Esophagus mucosa (tissue), 1 donor: ENCODE results near the gene SCGB1D2. TPM values are rescaled to one million over a fixed set of nuclear protein-coding genes. Genes with fewer than 3 reads are reported as not detected.
"Not testable (repeated sequence)": the region's sequence is repeated elsewhere in the genome, so short reads cannot be mapped to it uniquely, and the experiment has no call there.

Source experiments
- ATAC-seq: fragments of 200-7000 bp; cut with Tn5 transposase; one replicate; pipeline ENCODE4 v1.9.1; 2020
- total RNA-seq: library from RNA; stranded (reverse); gene quantifications from one replicate; pipeline ENCODE4 v1.2.4, GENCODE V29; 2023
- donor health status: DM: yes; HTN: yes; CAD: no.

SCGB1D2 gene, protein sequence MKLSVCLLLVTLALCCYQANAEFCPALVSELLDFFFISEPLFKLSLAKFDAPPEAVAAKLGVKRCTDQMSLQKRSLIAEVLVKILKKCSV
- total RNA-seq: 0.56 TPM

DNA sequence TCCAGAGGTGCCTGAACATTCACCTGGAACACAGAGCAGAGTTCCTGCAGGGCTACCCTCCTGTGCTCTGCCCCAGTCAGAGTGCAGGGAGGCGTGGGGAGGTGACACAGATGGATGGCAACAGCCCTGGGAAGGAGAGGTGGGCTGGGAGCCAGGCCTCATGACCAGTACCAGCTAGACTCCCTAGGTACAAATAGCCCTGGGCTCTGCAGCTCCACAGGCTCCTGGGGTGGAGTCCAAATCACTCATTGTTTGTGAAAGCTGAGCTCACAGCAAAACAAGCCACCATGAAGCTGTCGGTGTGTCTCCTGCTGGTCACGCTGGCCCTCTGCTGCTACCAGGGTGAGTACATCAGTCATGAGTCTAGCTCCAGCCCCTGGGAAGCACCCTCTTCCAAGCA, at the start of gene SCGB1D2:
Gene SCGB1D2 (plus strand): TSS at position 219 of the 400 bp plus-strand sequence. CDS start 69 bp downstream, at position 288.
- peak; percentile 83 for ATAC-seq

DNA sequence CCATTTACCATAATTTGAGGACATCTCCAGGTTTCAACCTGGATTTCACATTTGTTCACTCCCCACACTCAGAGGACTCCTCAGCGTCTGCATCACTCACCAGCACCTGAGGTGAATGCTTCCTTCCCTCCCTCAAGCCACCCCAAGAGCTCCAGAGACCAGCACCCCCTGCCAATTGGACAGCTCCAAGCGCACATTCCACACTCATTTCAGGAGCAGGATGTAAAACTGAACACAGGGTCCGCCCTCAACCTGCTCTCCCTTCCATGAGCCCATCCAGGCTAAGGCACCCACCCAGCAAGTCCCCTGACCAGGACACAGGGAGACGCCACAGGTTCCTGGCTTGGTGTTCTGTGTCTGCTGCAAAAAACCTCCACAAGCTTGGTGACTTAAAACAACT, 48.1 kb upstream of the SCGB1D2 start:
- no peak for ATAC-seq

- not testable (repeated sequence) for ATAC-seq
Observed at GRCh38 chr11:62195010-62195409, 47.0 kb upstream of the SCGB1D2 start.

DNA sequence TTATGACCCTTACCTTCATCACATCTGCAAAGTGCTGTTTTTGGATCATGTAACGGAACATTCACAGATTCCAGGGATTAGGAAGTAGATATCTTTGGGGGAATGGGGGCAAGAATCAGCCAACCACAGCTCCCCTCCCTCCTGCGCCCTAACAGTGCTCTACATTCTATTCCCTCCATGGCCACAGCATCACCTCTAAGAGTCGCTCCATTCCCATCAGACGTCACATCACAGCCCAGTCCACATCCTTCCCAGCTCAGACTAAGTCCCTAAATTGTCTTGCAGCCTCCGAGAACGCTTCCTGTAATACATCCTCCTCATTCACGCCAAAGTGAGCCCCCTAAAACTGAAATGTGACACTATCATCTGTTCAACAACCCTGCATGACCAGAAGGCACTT, 46.1 kb upstream of the SCGB1D2 start:
- ATAC-seq: no peak

DNA sequence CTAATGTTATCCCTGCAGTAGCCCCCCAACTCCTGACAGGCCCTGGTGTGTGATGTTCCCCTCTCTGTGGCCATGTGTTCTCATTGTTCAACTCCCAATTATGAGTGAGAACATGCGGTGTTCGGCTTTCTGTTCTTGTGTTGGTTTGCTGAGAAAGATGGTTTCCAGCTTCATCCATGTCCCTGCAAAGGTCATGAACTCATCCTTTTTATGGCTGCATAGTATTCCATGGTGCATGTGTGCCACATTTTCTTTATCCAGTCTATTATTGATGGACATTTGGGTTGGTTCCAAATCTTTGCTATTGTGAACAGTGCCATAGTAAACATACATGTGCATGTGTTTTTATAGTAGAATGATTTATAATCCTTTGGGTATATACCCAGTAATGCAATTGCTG, 44.6 kb upstream of the SCGB1D2 start:
- not testable (repeated sequence) for ATAC-seq

DNA sequence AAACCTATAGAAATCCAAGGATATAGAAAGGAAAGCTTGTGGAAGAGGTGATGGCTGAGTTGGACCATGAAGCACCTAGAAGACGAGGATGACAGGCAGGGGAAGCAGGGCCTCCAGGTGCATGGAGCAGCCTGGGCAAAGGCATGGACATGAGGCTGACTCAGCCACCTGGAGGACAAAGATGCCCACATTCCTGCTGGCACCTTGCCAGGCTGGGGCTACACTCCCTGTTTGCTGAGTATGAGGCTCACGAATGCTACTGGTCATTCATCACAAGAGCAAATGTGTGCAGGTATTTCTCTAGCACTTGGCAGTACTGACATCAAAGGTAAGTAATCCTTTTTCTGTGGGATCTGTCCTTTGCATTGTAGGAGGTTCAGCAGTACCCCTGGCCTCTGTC, 40.7 kb upstream of the SCGB1D2 start:
- ATAC-seq: no peak

GRCh38 chr11:62202910-62203309, 39.1 kb upstream of the SCGB1D2 start:
- ATAC-seq: no peak

DNA sequence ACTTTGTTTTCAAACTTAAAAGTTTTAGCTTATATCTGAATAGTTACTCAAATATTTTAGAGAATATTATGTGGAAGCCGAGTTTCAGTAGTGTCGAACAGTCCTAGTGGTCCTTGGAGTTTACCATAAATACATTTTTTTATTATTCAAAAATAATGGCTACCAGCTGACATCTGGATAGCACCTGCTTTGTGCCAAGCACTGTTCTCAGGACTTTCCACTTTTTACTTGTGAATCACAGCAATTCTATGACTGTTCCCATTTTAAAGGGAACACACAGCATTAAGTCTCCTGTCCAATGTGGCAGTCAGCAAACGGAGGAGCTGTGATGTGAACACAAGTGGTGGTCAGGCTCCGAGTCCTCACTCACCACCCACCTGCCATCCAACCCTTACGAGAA, 37.6 kb upstream of the SCGB1D2 start:
- ATAC-seq: no peak

DNA sequence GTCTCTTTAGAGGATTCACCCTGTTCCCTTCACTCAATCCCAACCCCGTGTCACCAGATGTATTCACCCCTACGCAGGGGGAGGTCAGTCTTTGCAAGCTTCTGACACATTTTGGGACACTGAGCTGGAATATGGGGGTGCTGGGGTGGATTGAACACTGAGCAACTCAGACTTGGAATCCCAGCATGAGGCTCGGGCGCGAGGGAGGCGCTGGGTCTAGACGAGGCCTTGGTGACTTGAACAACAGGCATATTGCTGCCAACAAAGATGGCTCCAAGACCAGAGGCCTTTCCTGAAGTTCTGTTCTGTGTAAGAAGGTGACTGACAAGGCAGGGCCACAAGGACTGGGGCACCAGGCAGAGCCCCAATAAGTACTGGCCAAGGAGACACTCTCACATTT, 36.6 kb upstream of the SCGB1D2 start:
- ATAC-seq: no peak

GRCh38 chr11:62206276-62207066, 35.6 kb upstream of the SCGB1D2 start:
- ATAC-seq: not testable (repeated sequence)

- ATAC-seq: no peak
Observed at GRCh38 chr11:62208785-62209144, 33.3 kb upstream of the SCGB1D2 start.

DNA sequence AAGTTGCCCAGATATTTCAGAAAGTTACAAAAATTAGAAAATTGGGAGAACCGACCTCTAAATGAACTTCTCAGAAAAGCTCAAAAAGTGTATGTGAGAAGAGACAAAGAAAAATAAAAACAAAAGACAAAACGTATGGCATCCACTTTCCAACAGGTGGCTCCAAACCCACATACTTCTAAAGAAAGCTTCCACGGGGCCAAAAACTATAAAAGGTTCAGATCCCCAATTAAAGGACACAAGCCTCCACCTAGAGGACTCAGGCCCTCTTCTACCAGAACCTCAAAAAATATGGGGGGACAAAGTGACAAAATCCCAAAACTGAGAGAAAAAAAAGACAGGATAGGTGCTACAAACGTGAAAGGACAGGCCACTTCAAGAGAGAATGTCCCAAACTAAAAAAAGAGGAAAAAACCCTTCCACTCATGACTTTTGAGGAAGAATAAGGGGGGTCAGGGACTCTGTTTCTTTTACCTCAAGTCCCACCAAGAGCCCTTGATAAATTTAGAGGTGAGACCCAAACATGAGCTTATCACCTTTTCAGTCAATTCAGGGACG, 24.8 kb upstream of the SCGB1D2 start:
- no peak for ATAC-seq

GRCh38 chr11:62221498-62221897, 20.5 kb upstream of the SCGB1D2 start:
- no peak for ATAC-seq

DNA sequence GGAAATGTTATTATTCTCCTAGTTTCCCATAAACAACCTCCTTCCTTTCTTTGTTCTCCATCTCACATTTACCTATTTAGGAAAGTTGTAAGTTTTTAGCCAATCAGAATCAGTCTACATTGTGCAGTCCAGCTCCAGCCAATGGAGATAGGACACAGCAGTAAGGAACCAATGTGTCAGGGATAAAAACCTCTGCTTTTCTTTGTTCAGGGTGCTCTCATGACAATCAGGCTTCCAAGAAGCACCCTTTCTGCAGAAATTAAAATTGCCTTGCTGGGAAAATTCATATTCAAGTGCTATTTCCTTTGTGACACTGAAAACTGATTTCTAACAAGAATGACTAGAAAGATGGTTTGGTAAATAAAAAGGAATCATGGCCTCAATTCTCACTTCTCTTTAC, 18.9 kb upstream of the SCGB1D2 start:
- ATAC-seq: no peak

DNA sequence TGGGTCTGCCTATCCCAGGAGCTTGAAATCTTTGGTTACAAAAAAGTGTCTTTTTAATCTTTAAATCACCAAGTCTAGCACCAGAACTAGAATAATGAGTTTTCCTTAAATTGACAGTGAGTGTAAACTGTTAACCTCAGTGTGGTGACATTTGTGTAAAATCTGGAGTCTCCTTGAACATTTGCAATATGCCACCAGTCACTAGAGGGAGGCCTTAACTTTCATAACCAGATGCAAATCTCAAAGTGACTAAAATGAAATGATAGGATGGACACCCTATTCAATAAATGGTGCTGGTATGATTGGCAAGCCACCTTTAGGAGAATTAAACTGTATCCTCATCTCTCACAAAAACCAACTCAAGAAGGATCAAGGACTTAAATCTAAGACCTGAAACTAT, 8.3 kb upstream of the SCGB1D2 start:
- no peak for ATAC-seq

- ATAC-seq: no peak
Observed at GRCh38 chr11:62236187-62236586, 5.9 kb upstream of the SCGB1D2 start.

GRCh38 chr11:62237499-62237898, 4.5 kb upstream of the SCGB1D2 start:
- no peak for ATAC-seq

GRCh38 chr11:62238151-62238550, 3.9 kb upstream of the SCGB1D2 start:
- no peak for ATAC-seq

GRCh38 chr11:62241095-62241494, 944 bp upstream of the SCGB1D2 start:
- no peak for ATAC-seq

GRCh38 chr11:62245271-62245753, 3.3 kb downstream of the SCGB1D2 start:
- peak; percentile 52 for ATAC-seq

GRCh38 chr11:62251698-62252097, 9.7 kb downstream of the SCGB1D2 start:
- ATAC-seq: no peak

- no peak for ATAC-seq
Observed at GRCh38 chr11:62253999-62254542, 12.0 kb downstream of the SCGB1D2 start.

DNA sequence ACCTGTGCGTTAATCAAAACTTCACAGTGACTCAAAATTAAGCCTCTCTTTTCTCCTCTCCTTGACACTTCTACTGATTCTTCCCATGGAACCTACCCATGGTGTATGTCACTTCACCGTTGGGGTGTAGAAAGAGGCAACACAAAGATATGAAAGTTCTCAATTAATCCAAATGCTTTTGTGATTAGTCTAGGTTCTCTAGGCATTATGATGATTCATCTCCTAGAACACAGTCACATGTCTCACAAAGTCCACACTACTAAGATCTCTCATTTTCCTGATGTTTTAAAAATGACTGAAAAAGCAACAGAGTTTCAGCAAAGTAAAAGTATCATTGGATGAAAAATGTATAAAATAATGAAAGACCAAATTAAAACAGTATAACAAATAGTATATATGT, 14.2 kb downstream of the SCGB1D2 start:
- no peak for ATAC-seq
